Effector memory CD8-positive, alpha-beta T cell (primary cell): ENCODE results near the gene KCNG1.
A peak's percentile ranks its signal among the peaks of the same experiment; 100 is the strongest.
"Not testable (repeated sequence)": the region's sequence is repeated elsewhere in the genome, so short reads cannot be mapped to it uniquely, and the experiment has no call there.

Source experiments
- ATAC-seq: fragments of 150-1000 bp; cut with Tn5 transposase; replicated peaks from 2 replicates; pipeline ENCODE4 v1.10.0; 2021; ENCODE audit warnings: mild to moderate bottlenecking, moderate library complexity
- DNase-seq, 3 experiments: peaks; one replicate each; pipeline ENCODE4 v3.0.0; 2021
- H3K27ac Mint-ChIP-seq, 2 donors: one replicate each; pipeline ENCODE4 v1.8.0; 2022; ENCODE audit warnings: mild to moderate bottlenecking in 2 of 2, mixed read lengths in 2 of 2, moderate library complexity in 2 of 2
- H3K27me3 Mint-ChIP-seq, 2 donors: one replicate each; pipeline ENCODE4 v1.8.0; 2022; ENCODE audit warnings: mixed read lengths in 2 of 2
- H3K36me3 Mint-ChIP-seq: one replicate; pipeline ENCODE4 v1.8.0; 2022; ENCODE audit warnings: mild to moderate bottlenecking, moderate library complexity, mixed read lengths; ENCODE audit not compliant: insufficient read depth
- H3K4me1 Mint-ChIP-seq, 2 donors: one replicate each; pipeline ENCODE4 v1.8.0; 2022; ENCODE audit warnings: low read depth in 2 of 2, mixed read lengths in 2 of 2
- H3K4me3 Mint-ChIP-seq, 2 donors: one replicate each; pipeline ENCODE4 v1.8.0; 2022; ENCODE audit warnings: mild to moderate bottlenecking in 2 of 2, mixed read lengths in 2 of 2, moderate library complexity in 2 of 2
- H3K9me3 Mint-ChIP-seq, 2 donors: one replicate each; pipeline ENCODE4 v1.8.0; 2022; ENCODE audit warnings: mixed read lengths in 2 of 2

KCNG1 gene

GRCh38 chr20:50980851-50981713 is 41.8 kb downstream of the KCNG1 start:
- H3K9me3 Mint-ChIP-seq: no peaks in the 10 kb centered on the region
- H3K36me3 Mint-ChIP-seq: no peaks in the 10 kb centered on the region
- peaks cover 47 to 89% of the 10 kb centered on the region in 2 donors for H3K27me3 Mint-ChIP-seq
- no peak overlapping the region for H3K4me3 Mint-ChIP-seq
- ATAC-seq (peak; percentile 61), DNase-seq (peak; percentile 61 to 71 (median 65))
- peaks cover 0 to 6% of the 10 kb centered on the region in 2 donors for H3K4me1 Mint-ChIP-seq
- H3K27ac Mint-ChIP-seq: peak overlapping the region in 1 of 2 donors; percentile 4

DNA sequence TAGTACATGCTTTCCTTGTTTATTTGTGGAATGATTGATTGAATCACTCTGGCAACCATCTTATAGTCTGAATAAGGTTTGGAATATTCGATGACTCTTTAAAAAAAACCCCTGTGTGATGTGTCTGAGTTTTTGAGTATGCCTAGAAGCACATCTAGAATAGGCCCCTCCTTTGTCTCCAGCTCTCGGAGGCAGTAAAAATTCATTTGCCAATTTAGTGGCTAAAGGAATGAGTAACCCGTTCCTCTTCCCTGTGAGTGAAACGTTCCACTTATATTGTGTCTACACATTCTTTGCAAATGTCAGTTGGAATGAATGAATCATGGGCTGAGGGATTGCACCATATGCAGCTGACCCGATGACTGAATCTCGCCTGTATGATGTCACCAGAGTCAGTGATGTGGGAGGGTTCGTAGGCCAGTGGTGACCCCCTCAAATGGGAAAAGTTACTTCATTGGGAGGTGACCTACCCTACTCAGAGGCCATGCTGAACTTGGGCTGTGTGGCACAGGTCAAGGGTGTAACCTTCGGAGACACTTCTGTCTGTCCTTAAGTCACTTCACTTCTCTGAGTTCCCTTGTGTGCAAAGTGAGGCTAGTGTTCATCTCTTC is 42.7 kb downstream of the KCNG1 start:
- Mint-ChIP-seq H3K4me1 (peaks cover 0 to 6% of the 10 kb centered on the region in 2 donors), H3K9me3 (no peaks in the 10 kb centered on the region), H3K36me3 (no peaks in the 10 kb centered on the region), H3K27me3 (peaks cover 53 to 93% of the 10 kb centered on the region in 2 donors), H3K4me3 (no peak overlapping the region), H3K27ac (peak overlapping the region in 1 of 2 donors; percentile 4)
- ATAC-seq: no peak
- DNase-seq: no peak

- H3K4me1 Mint-ChIP-seq, H3K4me3 Mint-ChIP-seq, H3K36me3 Mint-ChIP-seq, DNase-seq, ATAC-seq, H3K9me3 Mint-ChIP-seq, H3K27ac Mint-ChIP-seq: not testable (repeated sequence)
- peaks cover 47 to 88% of the 10 kb centered on the region in 2 donors for H3K27me3 Mint-ChIP-seq
Observed at GRCh38 chr20:50978533-50978932, 44.4 kb downstream of the KCNG1 start.

- Mint-ChIP-seq H3K4me3 (no peak overlapping the region), H3K27ac (no peak overlapping the region), H3K9me3 (no peaks in the 10 kb centered on the region), H3K27me3 (peaks cover 46 to 84% of the 10 kb centered on the region in 2 donors), H3K4me1 (peaks cover 0 to 6% of the 10 kb centered on the region in 2 donors), H3K36me3 (no peaks in the 10 kb centered on the region)
- DNase-seq: no peak
- ATAC-seq: no peak
Observed at GRCh38 chr20:50977066-50978021, 45.6 kb downstream of the KCNG1 start.

DNA sequence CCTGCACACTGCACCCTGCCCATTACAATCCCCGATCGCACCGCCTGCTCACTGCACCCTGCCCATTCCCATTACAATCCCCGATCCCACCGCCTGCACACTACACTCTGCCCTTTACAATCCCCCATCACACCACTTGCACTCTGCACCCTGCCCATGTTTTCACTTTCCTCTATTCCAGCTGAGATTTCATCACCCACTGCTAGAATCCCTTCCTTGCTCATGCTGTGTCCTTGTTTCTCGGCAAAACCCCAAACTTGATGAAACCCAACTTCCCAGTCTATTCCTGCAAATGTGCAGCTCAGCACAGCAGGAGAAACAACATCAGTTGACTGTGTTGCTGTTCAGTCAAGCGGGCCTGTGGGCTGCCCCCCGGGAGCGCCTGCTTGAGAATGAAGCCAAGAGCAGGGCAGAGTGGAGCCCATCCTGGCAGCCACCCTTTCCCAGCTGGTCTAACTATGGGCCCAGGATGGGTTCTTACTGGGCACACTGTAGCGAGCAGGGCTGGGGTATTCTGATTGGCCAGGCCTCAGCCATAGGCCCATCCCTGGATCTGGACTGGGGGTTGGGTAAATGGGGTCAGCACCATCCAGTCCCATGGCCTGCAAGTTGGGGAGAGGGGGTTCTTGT is 47.1 kb downstream of the KCNG1 start:
- Mint-ChIP-seq H3K36me3 (no peaks in the 10 kb centered on the region), H3K4me3 (no peak overlapping the region), H3K9me3 (no peaks in the 10 kb centered on the region), H3K4me1 (peaks cover 0 to 2% of the 10 kb centered on the region in 2 donors), H3K27me3 (peaks cover 45 to 73% of the 10 kb centered on the region in 2 donors), H3K27ac (no peak overlapping the region)
- ATAC-seq (no peak), DNase-seq (no peak)

GRCh38 chr20:50969912-50970311 is 53.0 kb downstream of the KCNG1 start:
- H3K36me3 Mint-ChIP-seq: no peaks in the 10 kb centered on the region

DNA sequence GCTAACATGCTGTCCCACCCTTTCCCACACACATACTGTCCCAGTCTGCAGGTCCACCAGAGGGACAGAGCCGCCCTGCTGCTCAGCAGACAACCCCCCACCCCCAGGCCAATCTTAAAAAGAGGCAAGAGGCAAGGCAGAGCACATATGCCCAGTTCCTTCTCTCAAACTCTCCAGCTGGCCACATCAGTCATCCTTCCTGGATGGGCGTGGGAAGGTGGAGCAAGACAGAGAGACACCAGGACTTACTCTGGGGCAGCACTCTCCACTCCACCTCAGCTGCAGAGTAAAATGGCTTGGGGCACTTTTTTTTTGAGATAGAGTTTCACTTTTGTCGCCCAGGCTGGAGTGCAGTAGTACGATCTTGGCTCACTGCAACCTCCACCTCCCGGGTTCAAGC is 53.5 kb downstream of the KCNG1 start:
- Mint-ChIP-seq H3K27ac (no peak overlapping the region), H3K9me3 (no peaks in the 10 kb centered on the region), H3K4me1 (no peaks in the 10 kb centered on the region), H3K27me3 (peaks cover 11 to 26% of the 10 kb centered on the region in 2 donors), H3K36me3 (peaks cover 3% of the 10 kb centered on the region), H3K4me3 (no peak overlapping the region)
- DNase-seq: no peak
- no peak for ATAC-seq

More at GRCh38 chr20:50969912-50970311, 53.0 kb downstream of the KCNG1 start:
- no peak overlapping the region for H3K4me3 Mint-ChIP-seq
- DNase-seq (no peak), ATAC-seq (no peak)
- H3K4me1 Mint-ChIP-seq: no peaks in the 10 kb centered on the region
- no peaks in the 10 kb centered on the region for H3K9me3 Mint-ChIP-seq
- no peak overlapping the region for H3K27ac Mint-ChIP-seq
- peaks cover 11 to 30% of the 10 kb centered on the region in 2 donors for H3K27me3 Mint-ChIP-seq

DNA sequence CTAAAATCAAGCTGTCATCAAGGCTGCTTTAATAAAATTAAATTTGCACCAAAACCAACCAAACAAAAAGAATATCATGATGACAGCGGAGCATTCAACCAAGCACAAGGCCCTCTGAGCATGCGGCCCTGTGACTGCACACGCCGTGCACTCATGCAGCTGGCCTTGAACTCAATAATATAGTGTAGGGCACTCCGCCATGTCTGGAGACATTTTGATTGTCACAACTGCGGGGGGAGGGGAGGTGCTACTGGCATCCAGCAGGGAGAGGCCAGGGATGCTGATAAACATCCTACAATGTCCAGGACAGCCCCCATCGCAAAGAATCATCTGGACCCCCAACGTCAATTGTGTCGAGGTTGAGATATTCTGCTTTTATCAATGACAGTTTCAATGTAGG is 54.6 kb downstream of the KCNG1 start:
- no peak for DNase-seq

DNA sequence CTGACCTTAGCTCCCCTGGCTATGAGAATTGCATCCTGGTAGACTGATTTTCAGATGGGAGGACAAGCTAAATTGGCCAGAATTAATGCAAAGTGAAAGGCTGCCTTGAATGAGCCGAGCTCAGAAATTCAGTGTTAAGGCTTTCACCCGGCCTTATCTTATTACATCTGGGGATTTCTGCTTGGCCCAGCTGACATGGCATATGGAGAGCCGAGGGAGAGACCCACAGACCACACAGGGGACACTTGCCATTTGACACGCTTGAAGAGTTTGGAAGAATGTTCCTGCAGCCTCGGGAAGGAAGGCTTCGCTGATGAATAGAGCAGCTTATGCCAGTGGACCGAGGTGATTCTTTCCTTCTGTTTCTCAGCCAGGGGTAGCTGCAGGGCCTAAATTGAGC is 55.3 kb downstream of the KCNG1 start:
- ATAC-seq: no peak
- Mint-ChIP-seq H3K4me3 (no peak overlapping the region), H3K4me1 (no peaks in the 10 kb centered on the region), H3K36me3 (peaks cover 6% of the 10 kb centered on the region), H3K9me3 (no peaks in the 10 kb centered on the region), H3K27ac (no peak overlapping the region), H3K27me3 (peaks cover 6 to 15% of the 10 kb centered on the region in 2 donors)
- no peak for DNase-seq

More for the DNA sequence above, 54.6 kb downstream of the KCNG1 start:
- Mint-ChIP-seq H3K27me3 (peaks cover 9 to 21% of the 10 kb centered on the region in 2 donors), H3K4me3 (no peak overlapping the region), H3K9me3 (no peaks in the 10 kb centered on the region), H3K4me1 (no peaks in the 10 kb centered on the region), H3K36me3 (peaks cover 3% of the 10 kb centered on the region), H3K27ac (no peak overlapping the region)
- ATAC-seq: no peak

GRCh38 chr20:50959543-50960126 is 63.3 kb downstream of the KCNG1 start:
- no peak for DNase-seq
- no peak for ATAC-seq
- peak overlapping the region; percentile 96 to 97 for H3K4me3 Mint-ChIP-seq
- no peaks in the 10 kb centered on the region for H3K9me3 Mint-ChIP-seq
- peaks cover 27 to 34% of the 10 kb centered on the region in 2 donors for H3K4me1 Mint-ChIP-seq
- no peaks in the 10 kb centered on the region for H3K27me3 Mint-ChIP-seq
- peak overlapping the region; percentile 99 to 100 for H3K27ac Mint-ChIP-seq
- peaks cover 35% of the 10 kb centered on the region for H3K36me3 Mint-ChIP-seq

DNA sequence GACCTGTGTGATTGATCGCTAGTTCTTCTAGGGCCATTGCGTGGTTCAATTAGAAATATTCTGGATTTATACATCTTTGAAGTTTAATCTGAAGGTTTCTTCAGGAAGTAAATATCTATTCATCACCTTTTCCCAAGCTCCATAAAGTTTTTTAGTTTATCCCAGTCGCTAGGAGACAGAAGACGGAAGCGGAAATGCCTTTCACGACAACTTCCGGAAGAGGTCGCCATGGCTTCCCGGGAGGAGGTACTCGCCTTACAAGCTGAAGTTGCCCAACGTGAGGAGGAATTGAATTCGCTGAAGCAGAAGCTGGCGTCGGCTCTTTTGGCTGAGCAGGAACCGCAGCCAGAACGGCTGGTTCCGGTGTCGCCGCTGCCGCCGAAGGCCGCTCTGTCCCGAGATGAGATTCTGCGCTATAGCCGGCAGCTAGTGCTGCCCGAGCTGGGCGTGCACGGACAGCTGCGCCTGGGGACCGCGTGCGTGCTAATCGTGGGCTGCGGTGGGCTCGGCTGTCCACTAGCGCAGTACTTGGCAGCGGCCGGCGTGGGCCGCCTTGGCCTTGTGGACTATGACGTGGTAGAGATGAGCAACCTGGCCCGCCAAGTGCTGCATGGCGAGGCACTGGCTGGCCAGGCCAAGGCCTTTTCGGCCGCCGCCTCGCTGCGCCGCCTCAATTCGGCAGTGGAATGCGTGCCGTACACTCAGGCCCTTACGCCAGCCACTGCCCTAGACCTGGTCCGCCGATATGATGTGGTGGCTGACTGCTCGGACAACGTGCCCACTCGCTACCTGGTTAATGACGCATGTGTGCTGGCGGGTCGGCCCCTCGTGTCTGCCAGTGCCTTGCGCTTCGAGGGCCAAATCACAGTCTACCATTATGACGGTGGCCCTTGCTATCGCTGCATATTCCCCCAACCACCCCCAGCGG is 64.0 kb downstream of the KCNG1 start, which contains the start of gene MOCS3:
Gene MOCS3, plus strand, starts transcription at position 204 of the 928 bp plus-strand sequence. Its CDS starts 25 bp downstream, at position 229.
- Mint-ChIP-seq H3K4me3 (peak within 1 kb of the TSS; percentile 96 to 97), H3K27ac (peak within 1 kb of the TSS; percentile 99 to 100), H3K27me3 (no peaks in the 10 kb centered on the region), H3K9me3 (no peaks in the 10 kb centered on the region), H3K4me1 (peaks cover 27 to 34% of the 10 kb centered on the region in 2 donors), H3K36me3 (peaks cover 41% of the 10 kb centered on the region)
- ATAC-seq: peak; percentile 84
- DNase-seq: peak in 2 of 3 experiments; percentile 76 to 79
